GM18507 (cell line): ENCODE data around the gene PEX7.
"Not testable (repeated sequence)": the region's sequence is repeated elsewhere in the genome, so short reads cannot be mapped to it uniquely, and the experiment has no call there.

ENCODE experiments used
- DNase-seq: peaks from one replicate; pipeline ENCODE4 v3.0.0; 2011; ENCODE audit warnings: low read depth; ENCODE audit not compliant: insufficient read length; ENCODE audit errors: extremely low spot score
- FAIRE-seq: peaks from 2 replicates; lab custom pipeline; 2011; peaks lifted over from hg19 to GRCh38; lab: Jason Lieb, UNC

The PEX7 gene

DNA sequence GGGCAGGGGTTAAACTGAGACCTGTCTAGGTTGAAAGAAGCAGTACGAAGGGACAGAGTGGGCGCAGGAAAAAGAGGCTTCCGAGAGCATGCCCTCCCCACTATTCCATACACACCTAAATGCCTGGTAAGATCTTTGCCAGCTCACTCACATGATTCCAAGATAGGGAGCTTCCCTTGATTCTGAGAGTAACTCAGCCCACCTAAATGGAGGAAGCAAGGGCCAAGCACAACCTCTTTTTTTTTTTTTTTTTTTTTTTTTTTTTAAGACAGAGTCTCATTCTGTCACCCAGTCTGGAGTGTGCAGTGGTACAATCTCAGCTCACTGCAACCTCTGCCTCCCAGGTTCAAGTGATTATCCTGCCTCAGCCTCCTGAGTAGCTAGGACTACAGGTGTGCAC lies 33.0 kb upstream of the PEX7 start:
- DNase-seq, FAIRE-seq: not testable (repeated sequence)

GRCh38 chr6:136790411-136791295 lies 31.7 kb upstream of the PEX7 start:
- no peak for DNase-seq
- no peak for FAIRE-seq

GRCh38 chr6:136791296-136792094 lies 30.9 kb upstream of the PEX7 start:
- peak; percentile 93 for FAIRE-seq

GRCh38 chr6:136792095-136792409 lies 30.3 kb upstream of the PEX7 start:
- no peak for FAIRE-seq
- DNase-seq, result no peak

More at GRCh38 chr6:136791296-136792094, 30.9 kb upstream of the PEX7 start:
- no peak for DNase-seq

GRCh38 chr6:136792410-136793262 lies 29.8 kb upstream of the PEX7 start, which contains the start of gene MAP3K5:
TSS of gene MAP3K5 (minus strand) at chr6:136792477. CDS start at chr6:136792157, 320 bp downstream.
- FAIRE-seq (peak; percentile 89), DNase-seq (no peak)

- no peak for FAIRE-seq
- no peak for DNase-seq
Measured at GRCh38 chr6:136793363-136793762, 29.0 kb upstream of the PEX7 start.

DNA sequence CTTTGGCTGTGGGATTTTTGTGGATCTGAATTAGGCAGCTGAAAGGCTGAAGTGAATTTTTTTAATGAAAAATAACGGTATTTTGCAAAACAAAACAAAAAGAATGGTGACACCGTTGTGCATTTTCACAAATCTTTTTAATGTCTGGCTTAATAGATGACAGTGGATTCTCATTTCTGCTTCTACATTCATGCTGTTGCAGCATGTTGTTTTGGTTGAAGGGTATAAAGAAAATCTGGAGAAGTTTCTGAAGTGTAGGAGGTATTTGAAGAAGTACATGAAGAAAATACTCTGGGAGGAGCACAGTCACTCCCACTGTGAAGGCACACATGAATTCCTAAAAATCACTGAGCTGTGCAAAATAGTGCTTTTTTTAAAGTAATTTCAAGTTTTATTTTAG lies 27.0 kb upstream of the PEX7 start:
- FAIRE-seq (no peak), DNase-seq (no peak)

GRCh38 chr6:136795996-136796395 lies 26.4 kb upstream of the PEX7 start:
- DNase-seq, result no peak

GRCh38 chr6:136798044-136798443 lies 24.3 kb upstream of the PEX7 start:
- FAIRE-seq, result no peak
- no peak for DNase-seq

More at GRCh38 chr6:136795996-136796395, 26.4 kb upstream of the PEX7 start:
- no peak for FAIRE-seq

- DNase-seq (no peak), FAIRE-seq (no peak)
Measured at GRCh38 chr6:136801581-136801980, 20.8 kb upstream of the PEX7 start.

DNA sequence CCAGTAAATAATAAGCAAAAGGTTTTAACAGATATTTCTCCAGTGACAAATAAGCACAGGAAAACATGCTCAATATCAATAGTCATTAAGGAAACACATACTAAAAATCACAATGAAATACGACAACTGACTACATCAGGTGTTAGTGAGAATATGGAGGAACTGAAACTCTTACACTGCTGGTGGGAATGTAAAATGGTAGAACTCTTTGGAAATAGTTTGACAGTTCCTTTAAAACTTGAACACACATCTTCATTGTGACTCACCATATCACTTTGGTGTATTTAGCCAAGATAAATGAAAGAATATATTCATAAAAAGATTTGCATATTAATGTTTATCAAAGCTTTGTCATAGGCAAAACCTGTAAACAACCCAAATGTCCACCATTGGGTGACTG lies 18.8 kb upstream of the PEX7 start:
- FAIRE-seq (peak; percentile 59), DNase-seq (no peak)

GRCh38 chr6:136809091-136809860 lies 13.1 kb upstream of the PEX7 start:
- FAIRE-seq (no peak), DNase-seq (no peak)

GRCh38 chr6:136811272-136811671 lies 11.1 kb upstream of the PEX7 start:
- FAIRE-seq (no peak), DNase-seq (no peak)

- DNase-seq (no peak), FAIRE-seq (no peak)
Measured at GRCh38 chr6:136812174-136812573, 10.2 kb upstream of the PEX7 start.

DNA sequence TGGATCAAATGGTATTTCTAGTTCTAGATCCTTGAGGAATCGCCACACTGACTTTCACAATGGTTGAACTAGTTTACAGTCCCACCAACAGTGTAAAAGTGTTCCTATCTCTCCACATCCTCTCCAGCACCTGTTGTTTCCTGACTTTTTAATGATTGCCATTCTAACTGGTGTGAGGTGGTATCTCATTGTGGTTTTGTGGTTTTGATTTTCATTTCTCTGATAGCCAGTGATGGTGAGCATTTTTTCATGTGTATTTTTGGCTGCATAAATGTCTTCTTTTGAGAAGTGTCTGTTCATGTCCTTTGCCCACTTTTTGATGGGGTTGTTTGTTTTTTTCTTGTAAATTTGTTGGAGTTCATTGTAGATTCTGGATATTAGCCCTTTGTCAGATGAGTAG lies 6.8 kb upstream of the PEX7 start:
- not testable (repeated sequence) for DNase-seq, FAIRE-seq

DNA sequence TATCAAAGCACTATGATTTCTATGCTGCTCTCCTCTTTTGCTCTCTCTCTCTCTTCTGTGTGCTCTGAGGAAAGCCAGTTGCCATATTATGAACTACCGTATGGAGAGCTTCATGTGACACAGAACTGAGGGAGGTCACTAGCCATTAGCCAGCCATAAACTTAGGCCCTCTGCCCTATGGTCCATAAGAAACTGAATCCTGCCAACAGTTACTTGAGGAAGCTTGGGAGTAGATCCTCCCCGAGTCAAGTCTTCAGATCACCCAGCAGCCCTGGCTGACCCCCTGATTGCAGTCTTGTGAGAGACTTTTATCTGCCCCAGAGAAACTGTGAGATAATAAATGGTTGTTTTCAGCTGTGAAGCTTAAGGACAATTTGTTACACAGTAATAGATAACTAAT lies 5.7 kb upstream of the PEX7 start:
- FAIRE-seq, result no peak

DNA sequence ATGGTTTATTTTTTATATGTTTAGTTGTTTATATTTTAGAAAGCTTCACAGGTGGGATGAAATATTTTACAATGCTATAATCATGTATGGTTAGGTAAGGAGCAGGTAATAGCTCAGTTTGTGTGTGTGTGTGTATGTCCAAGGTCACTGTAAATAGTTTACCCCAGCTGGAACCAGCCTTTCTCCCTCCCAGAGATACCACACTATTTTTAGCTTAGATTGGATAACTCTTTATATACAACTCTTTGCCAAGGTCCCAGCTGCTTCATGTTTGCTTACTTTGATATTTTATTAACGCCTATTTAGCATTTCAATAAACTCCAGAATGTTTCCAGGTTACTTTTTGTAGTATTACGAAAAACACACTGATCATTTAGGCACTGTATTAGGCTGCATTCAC lies 1.8 kb upstream of the PEX7 start:
- no peak for DNase-seq
- no peak for FAIRE-seq

More for the DNA sequence above, 5.7 kb upstream of the PEX7 start:
- DNase-seq, result no peak

DNA sequence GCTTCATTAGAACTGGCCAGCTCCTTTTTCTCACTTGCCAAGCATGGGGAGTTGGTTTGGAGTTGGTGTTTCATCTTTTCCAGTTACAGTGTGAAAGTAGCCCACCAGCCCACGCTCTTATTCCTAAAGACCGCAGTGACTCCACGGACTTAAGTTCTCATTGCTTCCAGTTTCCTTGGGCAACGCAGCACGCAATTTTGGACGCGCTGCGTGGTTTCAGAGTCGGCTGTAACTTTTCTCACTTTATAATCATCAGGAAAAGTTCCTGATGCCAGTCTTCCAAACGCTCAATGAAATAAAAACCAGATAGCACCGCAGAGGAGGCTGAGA lies 381 bp upstream of the PEX7 start:
- no peak for FAIRE-seq
- DNase-seq, result no peak

GRCh38 chr6:136823128-136823660 lies 802 bp downstream of the PEX7 start:
- DNase-seq (no peak), FAIRE-seq (no peak)
